HG03025 (cell line): ENCODE measurements around the gene CDK6.
A peak's percentile ranks its signal among the peaks of the same experiment; 100 is the strongest.
"Not testable (repeated sequence)": the region's sequence is repeated elsewhere in the genome, so short reads cannot be mapped to it uniquely, and the experiment has no call there.

ENCODE experiments used
- ATAC-seq: cut with Tn5 transposase; IDR thresholded peaks from one replicate; pipeline ENCODE4 v1.9.1; 2021; ENCODE audit warnings: mild to moderate bottlenecking, moderate library complexity; ENCODE audit not compliant: unreplicated experiment, low FRiP score

CDK6 gene

DNA sequence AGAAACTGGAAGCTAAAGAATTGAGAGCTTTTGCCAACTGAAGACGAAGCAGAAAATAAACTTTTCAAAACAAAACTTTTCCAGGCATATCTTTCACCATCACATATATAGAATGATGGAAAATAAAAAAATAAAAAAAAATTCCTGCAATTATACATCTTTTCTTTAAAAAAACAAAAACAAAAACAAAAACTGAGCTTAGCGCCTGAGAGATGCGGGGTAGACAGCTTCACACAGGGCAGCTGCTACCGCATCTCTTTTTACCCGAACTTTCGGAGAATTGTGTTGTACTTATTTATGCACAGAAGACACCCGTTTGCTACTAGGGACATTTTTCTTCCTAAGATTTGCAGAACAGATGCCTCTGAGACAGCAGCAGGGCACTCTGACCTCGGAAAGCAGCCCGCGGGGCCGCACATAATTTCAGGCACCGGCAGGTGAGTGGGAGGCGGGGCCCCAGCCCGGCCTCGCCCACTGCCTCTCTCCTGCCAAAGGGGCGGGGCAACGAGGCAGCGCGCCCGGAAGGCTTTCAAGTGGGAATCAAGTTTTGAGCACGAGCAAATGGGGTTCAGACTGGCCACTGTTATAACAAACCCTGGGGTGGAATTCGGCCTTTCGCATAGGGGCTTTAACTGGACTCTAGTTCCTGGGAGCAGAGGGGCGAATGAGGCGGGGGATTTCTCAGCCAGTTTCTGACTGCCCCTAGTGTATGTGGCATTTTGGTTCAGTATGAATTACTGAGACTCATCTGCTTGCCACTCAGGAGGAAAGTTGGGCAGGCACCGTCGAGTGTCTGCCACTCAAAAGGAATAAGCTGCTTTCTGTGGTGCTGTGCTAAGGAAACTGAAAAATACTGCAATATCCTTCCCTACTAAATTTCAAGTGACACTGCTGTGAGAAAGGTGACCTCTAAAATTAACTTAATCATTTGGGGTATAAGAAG, 227.7 kb downstream of the CDK6 start:
- no peak for ATAC-seq

DNA sequence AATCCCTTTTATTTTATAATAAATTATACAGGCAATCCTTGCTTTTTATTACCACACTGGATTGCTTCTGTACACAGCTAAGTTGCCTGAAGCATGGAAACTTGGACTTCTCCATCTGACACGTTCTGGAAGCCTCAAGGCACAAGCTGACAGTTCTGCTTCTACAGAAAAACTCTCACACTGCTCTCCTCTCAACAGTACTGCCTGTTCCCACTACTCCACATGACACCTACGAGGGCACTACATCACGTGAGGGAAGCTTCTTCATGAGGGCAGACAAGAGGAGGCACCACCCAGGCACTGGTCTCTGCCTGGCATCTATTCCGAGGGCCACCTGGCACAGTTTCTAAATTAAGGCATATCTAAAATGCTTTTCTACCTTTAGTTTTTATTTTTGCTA, 229.4 kb downstream of the CDK6 start:
- ATAC-seq, result no peak

DNA sequence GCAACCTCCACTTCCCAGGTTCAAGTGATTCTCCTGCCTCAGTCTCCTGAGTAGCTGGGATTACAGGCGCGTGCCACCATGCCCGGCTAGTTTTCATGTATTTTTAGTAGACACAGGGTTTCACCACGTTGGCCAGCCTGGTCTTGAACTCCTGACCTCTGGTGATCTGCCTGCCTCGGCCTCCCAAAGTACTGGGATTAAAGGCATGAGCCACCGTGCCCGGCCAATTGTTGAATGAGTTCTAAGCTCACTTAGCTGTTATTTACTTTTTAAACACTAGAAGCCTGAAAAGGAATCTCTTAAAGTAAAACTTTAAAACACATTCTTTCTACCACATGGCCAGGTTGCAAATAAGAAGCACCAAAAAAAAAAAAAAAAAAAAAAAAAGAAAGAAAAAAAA, 231.9 kb downstream of the CDK6 start:
- ATAC-seq, result not testable (repeated sequence)

DNA sequence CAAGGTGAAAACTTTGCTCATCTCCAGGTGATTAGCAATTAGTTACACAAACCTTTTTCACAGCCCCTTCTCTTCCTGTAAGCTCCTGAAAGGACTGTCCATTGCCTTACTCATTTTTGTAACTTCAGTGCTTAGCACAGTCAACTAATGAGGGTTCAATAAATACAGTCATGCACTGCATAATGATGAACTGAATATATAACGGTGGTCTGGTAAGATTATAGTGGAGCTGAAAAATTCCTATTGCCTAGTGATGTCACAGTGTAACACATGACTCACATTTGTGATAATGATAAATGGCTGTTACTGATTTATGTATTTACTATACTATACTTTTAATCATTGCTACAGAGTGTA, 233.3 kb downstream of the CDK6 start:
- no peak for ATAC-seq

DNA sequence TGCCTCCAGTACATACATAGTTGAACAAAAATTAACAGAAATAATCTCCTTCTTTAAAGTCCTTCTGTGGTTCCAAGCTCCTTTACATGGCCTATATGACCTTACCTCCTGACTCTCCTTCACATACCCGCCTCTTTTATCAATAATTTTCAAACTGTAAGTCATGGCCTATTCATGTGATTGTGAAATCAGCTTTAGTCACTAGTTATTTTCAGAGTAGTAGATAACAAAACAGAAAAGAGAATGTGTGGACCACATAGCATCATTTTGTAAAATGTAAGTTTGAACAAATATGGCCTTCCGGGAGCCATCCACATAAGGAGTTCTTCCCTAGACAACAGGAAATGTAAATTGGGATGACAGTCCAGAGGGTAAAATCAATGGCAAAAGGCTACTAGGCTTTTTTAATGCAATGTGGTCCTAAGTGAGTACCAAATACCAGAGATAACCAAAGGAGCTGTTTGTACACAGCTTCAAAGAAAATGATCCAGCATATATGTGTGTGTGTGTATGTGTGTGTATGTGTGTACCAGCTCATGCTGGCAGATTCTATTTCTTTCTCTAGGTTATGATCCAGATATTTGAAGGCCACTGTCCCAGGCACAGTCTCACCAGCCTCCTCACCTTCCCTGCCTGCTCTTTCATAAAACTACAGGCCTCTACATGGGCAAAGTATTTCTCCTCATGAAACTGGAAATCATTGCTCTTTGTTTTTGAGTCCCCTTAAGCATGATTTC, 233.9 kb downstream of the CDK6 start:
- no peak for ATAC-seq

DNA sequence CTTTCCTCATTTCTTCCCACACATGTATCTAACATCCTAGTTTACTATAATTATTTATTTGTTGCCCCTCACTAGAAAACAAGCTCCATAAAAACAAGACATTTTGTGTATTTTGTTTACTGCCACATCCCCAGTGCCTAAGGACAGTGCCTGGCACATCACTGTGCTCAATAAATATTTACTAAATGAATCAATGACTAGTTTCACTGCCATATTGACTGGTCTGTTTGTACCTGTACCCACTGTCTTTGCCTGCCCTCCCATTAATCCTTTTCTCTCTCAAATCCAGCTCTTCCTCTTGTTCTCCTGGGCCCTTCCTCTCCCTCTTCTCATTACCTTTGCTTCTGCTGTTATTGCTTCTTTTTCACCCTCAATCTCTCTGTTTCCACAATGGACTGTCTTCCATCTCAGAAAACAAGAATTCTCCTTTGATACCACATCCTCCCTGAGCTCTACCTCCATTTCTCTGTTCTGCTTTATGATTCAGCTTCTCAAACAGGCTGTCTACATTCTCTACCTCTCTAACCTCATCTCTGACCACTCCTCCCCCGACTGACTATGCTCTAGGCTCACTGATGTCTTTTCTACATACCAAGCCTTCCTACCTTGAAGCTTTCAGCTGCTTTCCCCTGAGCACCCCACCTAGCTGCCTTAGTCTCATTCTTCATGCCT, 237.9 kb downstream of the CDK6 start:
- ATAC-seq, result peak; percentile 91

DNA sequence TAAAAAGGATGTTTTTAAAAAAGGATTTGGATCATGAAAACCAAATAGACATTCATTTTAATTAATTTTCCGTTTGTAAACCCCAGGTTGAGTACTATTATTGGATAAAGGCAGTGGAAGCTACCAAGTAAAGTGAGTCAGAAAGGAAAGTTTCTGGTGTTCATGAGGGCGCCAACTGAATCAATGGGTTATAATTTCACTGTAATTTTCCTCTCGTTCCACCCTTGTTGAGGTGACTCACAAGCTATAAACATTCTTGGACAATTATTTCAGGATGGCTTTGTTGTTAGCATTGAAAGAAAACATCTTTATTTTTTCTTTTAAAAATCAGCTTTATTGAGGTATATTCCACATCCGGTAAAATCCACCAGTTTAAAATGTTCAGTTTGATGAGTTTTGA, 241.1 kb downstream of the CDK6 start:
- no peak for ATAC-seq

DNA sequence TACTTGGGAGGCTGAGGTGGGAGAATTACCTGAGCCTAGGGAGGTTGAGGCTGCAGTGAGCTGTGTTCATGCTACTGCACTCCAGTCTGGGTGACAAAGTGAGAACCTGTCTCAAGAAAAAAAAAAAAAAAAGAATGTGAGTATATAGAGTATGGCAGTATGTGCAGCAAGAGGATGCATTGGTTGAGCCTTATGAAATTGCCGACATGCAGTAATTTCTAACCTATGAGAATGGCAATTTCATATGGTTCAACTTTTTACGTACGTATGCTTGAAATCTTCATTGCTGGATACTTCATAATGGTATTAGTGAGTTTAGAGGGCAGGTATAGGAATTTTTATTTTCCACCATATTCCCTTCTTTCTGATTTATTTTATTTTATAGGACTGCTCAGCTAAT, 241.6 kb downstream of the CDK6 start:
- no peak for ATAC-seq

DNA sequence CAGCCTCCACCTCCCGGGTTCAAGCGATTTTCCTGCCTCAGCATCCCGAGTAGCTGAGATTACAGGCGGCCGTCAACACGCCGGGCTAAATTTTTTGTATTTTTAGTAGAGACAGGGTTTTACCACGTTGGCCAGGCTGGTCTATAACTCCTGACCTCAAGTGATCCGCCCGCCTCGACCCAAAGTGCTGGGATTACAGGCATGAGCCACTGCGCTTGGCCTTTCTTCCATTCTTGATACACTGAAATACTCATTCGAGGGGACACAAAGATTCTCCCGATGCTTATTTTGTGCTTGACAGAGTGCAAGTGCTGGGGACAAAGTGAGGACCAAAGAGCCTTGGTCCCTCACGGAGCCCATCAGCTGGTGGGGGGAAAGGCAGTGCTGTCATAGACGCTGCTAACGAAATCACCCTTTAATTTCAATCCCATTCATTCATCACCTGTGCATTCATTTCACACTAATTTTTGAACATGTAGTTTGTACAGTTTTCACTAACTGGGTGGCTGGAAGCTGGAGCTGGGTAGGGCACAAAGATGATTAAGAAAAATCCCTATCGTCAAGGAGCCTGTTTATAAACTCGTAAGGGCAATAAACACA, 245.6 kb downstream of the CDK6 start:
- no peak for ATAC-seq

DNA sequence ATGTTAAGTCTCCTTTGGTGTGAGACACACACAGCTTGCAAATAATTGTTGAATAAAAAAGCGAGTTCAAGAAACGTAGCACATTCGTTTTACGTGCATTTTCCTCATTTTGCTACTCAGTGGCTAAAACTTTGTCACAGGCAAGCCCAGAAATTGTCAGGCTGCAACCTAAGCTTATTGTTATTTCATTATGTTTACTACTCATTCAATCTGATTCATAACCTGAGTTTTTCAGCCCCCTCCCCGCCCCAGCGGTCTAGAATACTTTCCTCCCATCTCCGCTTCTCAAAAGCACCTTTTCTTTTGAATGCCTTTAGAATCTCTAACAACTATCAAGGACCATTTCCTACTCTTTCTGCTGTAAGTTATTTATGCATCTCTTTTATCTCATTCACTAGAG, 247.3 kb downstream of the CDK6 start:
- no peak for ATAC-seq

DNA sequence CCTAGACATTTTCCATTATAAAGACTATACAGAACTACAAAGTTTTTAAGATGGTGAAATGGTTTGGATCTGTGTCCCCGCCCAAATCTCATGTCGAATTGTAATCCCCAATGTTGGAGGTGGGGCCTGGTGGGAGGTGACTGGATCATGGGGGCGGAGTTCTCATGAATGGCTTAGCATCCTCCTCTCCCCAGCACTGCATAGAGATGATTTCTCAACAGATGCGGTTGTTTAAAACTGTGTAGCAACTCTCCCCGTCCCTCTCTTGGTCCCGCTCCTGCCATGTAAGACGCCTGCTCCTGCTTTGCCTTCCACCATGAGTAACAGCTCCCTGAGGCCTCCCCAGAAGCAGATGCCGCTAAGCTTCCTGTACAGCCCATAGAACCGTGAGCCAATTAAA, 247.8 kb downstream of the CDK6 start:
- no peak for ATAC-seq

DNA sequence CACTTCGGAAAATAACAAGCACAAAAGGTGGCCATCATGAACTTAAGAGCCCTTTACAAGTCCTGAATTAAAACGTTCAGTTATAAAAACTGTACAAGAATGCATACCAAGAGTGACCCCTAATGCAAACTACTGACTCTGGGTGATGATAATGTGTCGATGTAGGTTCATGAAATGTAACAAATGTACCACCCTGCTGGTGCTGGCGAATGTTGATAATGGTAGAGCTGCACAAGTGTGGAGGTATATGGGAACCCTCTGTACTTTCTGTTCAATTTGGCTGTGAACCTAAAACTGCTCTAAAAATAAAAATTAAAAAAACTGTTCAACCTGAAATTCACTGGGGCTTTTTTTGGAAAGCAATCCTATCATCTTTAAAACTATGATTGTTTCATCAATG, 249.5 kb downstream of the CDK6 start:
- no peak for ATAC-seq

DNA sequence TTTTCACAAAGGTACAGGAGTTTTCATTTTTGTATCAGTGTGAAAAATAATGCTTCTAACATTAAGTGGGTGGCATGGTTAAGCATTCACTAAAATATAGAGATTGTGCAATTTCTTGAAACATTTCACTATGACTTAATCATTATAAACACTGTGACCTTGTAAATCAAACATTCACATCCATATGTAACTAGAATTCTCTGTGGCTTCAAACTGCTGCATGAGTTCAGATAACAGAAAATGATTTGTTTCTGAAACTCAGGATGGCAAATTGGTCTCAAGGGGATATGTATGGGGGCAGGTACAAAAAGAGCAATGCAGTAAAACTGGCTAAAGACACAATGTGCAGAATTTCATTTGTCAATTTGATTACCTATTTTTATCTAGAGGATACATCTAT, 250.0 kb downstream of the CDK6 start:
- no peak for ATAC-seq

DNA sequence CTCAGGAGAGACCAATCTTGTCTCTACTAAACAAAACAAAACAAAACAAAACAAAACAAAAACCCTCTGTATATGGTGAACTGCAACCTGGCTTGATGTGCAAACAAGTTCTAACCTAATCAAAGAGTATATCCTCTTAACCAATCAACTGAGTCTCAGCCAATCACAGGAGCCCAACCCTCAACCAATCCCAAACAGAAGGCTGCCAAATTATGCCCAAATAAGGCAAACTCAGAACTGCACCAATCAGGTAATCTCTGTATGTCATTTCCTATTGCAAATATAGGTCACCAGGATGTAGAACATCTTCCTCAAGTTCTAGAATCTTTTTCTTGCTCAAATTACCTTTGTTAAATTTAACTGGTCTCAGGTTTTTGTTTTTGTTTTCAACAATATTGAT, 251.4 kb downstream of the CDK6 start:
- ATAC-seq, result no peak

DNA sequence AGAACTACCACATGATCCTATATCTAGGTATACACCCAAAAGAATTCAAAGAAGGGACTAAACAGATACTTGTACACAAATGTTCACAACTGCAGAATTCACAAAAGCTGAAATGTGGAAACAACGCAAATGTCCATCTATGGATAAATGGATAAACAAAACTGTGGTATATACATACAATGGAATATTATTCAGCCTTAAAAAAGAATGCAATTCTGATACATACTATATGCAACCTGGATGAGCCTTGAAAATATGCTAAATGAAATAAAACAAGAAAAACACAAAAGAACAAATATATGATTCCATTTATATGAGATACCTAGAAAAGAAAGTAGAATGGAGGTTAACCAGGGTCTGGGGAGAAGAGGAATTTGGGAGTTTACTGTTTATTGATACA, 253.4 kb downstream of the CDK6 start:
- no peak for ATAC-seq

DNA sequence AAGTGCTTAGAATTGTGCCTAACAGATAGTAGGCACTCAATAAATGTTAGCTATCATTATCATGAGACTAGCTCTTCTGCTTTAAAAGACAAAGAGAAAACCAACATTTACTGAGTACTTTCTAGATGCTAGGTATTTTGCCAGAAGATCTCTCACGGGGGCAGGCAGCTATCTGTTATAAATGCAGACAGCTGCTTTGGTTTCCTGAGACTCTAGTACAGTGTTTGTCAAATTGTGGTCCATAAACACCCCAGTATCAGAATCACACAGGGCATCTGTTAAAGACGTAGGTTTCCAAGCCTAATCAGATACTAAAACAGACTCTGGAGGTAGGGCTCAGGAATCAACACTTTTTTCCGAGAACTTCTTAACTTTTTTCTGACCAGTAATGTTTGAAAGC, 260.1 kb downstream of the CDK6 start:
- ATAC-seq, result no peak

DNA sequence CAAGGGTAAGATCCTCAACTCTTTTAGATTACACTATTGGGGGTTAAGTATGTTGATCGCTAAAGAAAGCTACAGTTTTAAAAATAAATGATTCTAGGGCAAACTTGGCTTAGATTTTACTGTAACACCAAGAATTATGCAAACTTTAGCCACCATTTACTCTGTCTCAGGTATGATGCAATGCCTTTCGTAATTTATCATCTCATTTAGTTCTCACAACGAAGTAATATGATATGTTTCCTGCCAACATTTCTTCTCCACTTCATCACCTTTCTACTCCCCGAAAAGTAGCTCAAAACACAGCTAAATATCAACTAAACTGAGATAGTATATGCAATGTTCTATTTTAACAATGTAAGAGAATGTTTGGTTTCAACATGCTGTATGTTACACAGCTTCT, 267.2 kb downstream of the CDK6 start:
- no peak for ATAC-seq

DNA sequence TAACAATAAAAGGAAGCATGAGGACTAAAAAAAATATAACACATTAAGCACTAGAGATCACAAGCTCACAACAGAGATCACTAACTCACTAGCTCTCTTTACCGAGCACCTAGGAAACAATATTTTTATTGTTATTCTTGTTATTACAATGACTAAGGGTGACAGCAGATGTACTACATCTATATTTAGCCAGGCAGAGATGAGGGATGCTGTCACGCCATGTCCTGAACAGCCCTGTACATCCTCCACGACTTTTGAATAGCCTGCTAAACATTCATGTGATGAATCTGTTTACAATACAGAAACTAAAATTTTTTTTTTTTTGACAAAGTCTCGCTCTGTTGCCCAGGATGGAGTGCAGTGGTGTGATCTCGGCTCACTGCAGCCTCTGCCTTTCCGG, 268.9 kb downstream of the CDK6 start:
- no peak for ATAC-seq

DNA sequence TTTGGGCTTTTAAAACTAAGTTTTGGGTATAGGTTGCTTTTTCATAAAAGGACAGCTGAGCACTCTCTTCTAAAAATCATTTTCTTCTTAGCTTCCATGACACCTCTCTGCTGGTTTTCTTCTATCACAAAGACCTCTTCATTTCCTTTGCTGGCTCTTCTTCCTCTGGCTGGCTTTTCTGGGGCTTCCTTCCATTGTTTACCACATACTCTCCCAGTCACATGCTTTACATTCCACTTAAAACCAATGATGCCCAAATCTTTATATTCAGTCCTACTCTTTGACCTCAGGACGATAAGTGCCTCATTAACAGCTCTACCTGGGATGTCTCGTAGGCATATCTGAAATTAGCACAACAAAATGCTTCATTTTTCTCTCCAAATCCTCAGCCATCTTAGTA, 273.0 kb downstream of the CDK6 start:
- ATAC-seq, result no peak

DNA sequence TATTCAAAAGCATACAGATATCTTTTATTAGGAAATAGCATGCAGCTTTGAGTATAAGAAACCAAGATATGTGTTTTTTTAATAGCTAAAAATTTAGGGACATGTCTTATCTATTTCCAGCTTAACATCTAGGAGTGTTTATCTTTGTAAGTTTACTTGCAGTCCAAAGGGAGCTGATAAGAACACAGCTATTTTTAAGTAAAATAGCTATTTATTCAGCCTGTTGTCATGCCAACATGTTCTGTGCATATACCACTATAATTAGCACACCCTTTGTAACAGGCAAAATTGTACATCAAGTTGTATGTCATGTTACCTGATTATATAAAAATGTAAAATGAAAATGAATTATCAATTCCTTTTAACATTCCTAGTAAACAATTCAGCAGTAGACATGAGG, 275.8 kb downstream of the CDK6 start:
- no peak for ATAC-seq

DNA sequence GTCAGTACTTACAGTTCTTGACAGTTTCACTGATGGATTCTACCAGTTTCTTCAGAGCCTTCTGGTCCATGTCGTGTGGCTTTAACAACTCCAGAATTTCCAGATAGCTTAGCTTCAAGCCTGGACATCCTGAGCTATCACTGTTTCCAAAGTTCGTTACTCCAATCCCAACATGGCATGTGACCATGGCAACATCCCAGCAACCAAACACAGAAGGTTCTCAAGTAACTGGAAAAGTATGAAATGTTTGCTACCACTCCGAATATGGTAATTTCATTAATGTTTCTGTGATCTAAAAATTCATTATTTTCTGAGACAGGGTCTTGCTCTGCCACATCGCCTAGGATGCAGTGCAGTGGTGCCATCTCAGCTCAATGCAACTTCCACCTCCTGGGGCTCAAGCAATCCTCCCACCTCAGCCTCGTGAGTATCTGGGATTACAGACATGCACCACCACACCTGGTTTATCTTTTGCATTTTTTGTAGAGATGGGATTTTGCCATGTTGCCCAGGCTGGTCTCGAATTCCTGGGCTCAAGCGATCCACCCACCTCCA, 278.5 kb downstream of the CDK6 start:
- ATAC-seq, result no peak
